Gastroesophageal sphincter (tissue), 4 donors: Measurements from ENCODE around the gene PLOD1. TPM values are rescaled to one million over a fixed set of nuclear protein-coding genes. Genes with fewer than 3 reads are reported as not detected.

Experiments used
- ATAC-seq: fragments of 150-250 bp; one replicate; pipeline ENCODE4 v1.9.1; 2016; ENCODE audit warnings: mild to moderate bottlenecking, moderate library complexity
- H3K27ac ChIP-seq, 4 donors: fragments of 200-600 bp; sonication (generic) in 3 of 4; 1 replicate in 3 of 4; 2 replicates in 1 of 4; pipeline ENCODE4 v1.5.1; 2016 to 2019
- H3K27me3 ChIP-seq: fragments of 200-600 bp; sonication (generic); one replicate; pipeline ENCODE4 v1.5.1; 2019
- H3K36me3 ChIP-seq, 2 donors: fragments of 200-600 bp; sonication (generic); one replicate each; pipeline ENCODE4 v1.5.1; 2019; ENCODE audit warnings: control low read depth in 1 of 2
- H3K4me1 ChIP-seq, 3 donors: fragments of 200-600 bp; sonication (generic); 1 replicate in 2 of 3; 2 replicates in 1 of 3; pipeline ENCODE4 v1.5.1; 2016 to 2019; ENCODE audit warnings: control low read depth in 2 of 3
- H3K4me3 ChIP-seq, 2 donors: fragments of 200-600 bp; sonication (generic); one replicate each; pipeline ENCODE4 v1.5.1; 2019; ENCODE audit warnings: mild to moderate bottlenecking in 1 of 2, moderate library complexity in 1 of 2
- H3K9me3 ChIP-seq, 3 donors: fragments of 200-600 bp; sonication (generic); one replicate each; pipeline ENCODE4 v1.5.1; 2017 to 2019; ENCODE audit warnings: control low read depth in 2 of 3
- EP300 ChIP-seq: sonication (generic); formaldehyde crosslinking; IDR thresholded peaks from one replicate; pipeline ENCODE4 v1.6.1; 2017; ENCODE audit warnings: antibody characterized with exemption, mild to moderate bottlenecking
- POLR2A ChIP-seq, 2 donors: fragments of 450-650 bp; IDR thresholded peaks; one replicate each; pipeline ENCODE4 v1.6.1; 2017; ENCODE audit warnings: antibody characterized with exemption in 2 of 2, mild to moderate bottlenecking in 2 of 2, moderate library complexity in 1 of 2
- POLR2AphosphoS5 ChIP-seq: sonication (generic); formaldehyde crosslinking; IDR thresholded peaks from one replicate; pipeline ENCODE4 v1.6.1; 2017; ENCODE audit warnings: antibody characterized with exemption
- WGBS, 2 donors: methylation state at CpG; one replicate each; pipeline ENCODE4 v1.1.5; 2018; ENCODE audit warnings: low coverage in 1 of 2; 5-methylcytosine and 5-hydroxymethylcytosine counted together
- total RNA-seq, 4 donors: library from RNA; depleted of rRNA; stranded (reverse); fragments of >200 nt; gene quantifications; one replicate each; pipeline ENCODE4 v1.1.0, GENCODE V29; 2016
- TF ChIP-seq, protein P1 (sequence below), 4 experiments: fragments of 200-600 bp in 2 of 4; fragments of 450-650 bp in 2 of 4; sonication (generic) in 1 of 4; IDR thresholded peaks; one replicate each; pipeline ENCODE4 v1.5.1; 2017 to 2019; ENCODE audit warnings: antibody characterized with exemption in 4 of 4, mild to moderate bottlenecking in 2 of 4, moderate library complexity in 2 of 4

Gene PLOD1
- total RNA-seq, 4 donors from 2014 or later, result 66.5 to 125 (median 70.1) TPM

DNA sequence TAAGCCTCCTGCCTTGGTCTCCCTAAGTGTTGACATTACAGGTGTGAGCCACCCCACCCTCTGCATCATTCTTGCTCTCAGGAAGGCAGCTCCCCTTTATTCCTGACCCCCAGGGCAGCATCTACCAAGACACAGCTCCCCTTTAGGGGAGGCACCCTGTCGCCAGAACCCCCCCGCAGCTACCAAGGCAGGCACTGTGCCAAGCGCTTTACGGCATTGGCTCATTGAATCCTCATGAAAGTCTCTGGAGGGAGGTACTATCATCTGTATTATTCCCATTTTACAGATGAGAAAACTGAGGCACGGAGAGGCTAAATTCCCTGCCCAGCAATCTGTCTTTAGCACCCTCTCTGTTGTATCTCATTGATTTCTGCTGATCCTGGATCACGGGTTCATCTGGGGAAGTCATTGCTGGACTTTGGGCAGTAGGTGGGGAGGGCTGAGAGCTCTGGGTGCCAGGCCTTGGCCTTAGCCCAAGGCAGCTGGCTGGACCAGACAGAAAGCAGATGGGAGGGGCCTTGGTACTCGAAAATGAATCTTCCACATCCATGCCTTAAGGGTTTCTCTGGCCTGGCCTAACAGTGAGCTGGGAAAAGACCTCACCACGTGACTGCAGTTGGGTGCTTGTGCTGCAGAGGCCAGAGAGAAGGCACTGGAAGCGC lies 5.9 kb downstream of the PLOD1 start:
- H3K4me3 ChIP-seq, result no peak overlapping the region
- no peaks in the 10 kb centered on the region for H3K9me3 ChIP-seq
- no peak for TF ChIP-seq POLR2A (IDR thresholded peaks at IDR 0.05)
- TF ChIP-seq, protein P1, sequence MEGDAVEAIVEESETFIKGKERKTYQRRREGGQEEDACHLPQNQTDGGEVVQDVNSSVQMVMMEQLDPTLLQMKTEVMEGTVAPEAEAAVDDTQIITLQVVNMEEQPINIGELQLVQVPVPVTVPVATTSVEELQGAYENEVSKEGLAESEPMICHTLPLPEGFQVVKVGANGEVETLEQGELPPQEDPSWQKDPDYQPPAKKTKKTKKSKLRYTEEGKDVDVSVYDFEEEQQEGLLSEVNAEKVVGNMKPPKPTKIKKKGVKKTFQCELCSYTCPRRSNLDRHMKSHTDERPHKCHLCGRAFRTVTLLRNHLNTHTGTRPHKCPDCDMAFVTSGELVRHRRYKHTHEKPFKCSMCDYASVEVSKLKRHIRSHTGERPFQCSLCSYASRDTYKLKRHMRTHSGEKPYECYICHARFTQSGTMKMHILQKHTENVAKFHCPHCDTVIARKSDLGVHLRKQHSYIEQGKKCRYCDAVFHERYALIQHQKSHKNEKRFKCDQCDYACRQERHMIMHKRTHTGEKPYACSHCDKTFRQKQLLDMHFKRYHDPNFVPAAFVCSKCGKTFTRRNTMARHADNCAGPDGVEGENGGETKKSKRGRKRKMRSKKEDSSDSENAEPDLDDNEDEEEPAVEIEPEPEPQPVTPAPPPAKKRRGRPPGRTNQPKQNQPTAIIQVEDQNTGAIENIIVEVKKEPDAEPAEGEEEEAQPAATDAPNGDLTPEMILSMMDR (IDR thresholded peaks at IDR 0.05), result no peak
- TF ChIP-seq POLR2AphosphoS5, result peak; percentile 24
- no peak for TF ChIP-seq EP300
- H3K27ac ChIP-seq, result peak overlapping the region in 3 of 4 donors; percentile 9 to 60 (median 53)
- ATAC-seq, result peak; percentile 88
- peaks cover 0 to 38% of the 10 kb centered on the region in 2 donors for H3K36me3 ChIP-seq
- peaks cover 0 to 59% (median 21%) of the 10 kb centered on the region in 3 donors for H3K4me1 ChIP-seq
- H3K27me3 ChIP-seq, result no peaks in the 10 kb centered on the region
- WGBS, 2 donors, result 53 to 74% methylated on average over 3 of the region's 9 CpGs

GRCh38 chr1:11942280-11942679 lies 7.8 kb downstream of the PLOD1 start:
- H3K4me3 ChIP-seq, result no peak overlapping the region
- no peaks in the 10 kb centered on the region for H3K27me3 ChIP-seq
- no peaks in the 10 kb centered on the region for H3K9me3 ChIP-seq
- peaks cover 0 to 40% (median 14%) of the 10 kb centered on the region in 3 donors for H3K4me1 ChIP-seq
- TF ChIP-seq, protein P1 (IDR thresholded peaks at IDR 0.05), result no peak
- TF ChIP-seq POLR2AphosphoS5 (no peak), POLR2A (IDR thresholded peaks at IDR 0.05) (no peak), EP300 (no peak)
- WGBS, 2 donors, result 62 to 88% methylated on average over 2 to 3 of the region's 4 CpGs
- H3K36me3 ChIP-seq, result peaks cover 0 to 37% of the 10 kb centered on the region in 2 donors
- no peak overlapping the region for H3K27ac ChIP-seq
- ATAC-seq, result no peak

DNA sequence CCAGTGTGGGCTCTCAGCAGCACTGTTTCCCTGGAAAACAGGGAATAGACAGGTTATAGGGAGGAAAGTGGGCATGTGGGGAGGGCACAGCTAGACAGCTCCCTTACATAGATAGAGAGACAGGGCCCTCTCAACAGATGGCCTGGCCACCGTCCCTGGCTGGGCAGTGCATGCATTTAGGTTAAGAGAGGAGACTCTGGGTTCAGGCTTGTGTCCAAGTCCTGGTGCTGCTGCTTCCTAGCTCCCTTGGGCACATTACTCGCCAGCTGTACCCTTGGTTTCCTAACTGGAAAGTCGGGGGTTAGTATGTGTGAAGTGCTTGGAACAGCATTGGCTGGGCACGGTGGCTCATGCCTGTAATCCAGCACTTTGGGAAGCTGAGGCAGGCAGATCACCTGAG lies 9.1 kb downstream of the PLOD1 start:
- 73% methylated on average over 2 of the region's 4 CpGs; no CpG with 5 or more reads in 1 of the 2 donors for WGBS, 2 donors
- no peaks in the 10 kb centered on the region for H3K27me3 ChIP-seq
- H3K27ac ChIP-seq, result no peak overlapping the region
- peaks cover 0 to 27% (median 8%) of the 10 kb centered on the region in 3 donors for H3K4me1 ChIP-seq
- no peak overlapping the region for H3K4me3 ChIP-seq
- no peaks in the 10 kb centered on the region for H3K9me3 ChIP-seq
- H3K36me3 ChIP-seq, result peaks cover 0 to 40% of the 10 kb centered on the region in 2 donors
- TF ChIP-seq POLR2A (IDR thresholded peaks at IDR 0.05) (no peak), EP300 (no peak), POLR2AphosphoS5 (no peak)
- TF ChIP-seq, protein P1 (IDR thresholded peaks at IDR 0.05), result no peak
- no peak for ATAC-seq

GRCh38 chr1:11944358-11944931 lies 9.9 kb downstream of the PLOD1 start:
- Histone ChIP-seq H3K27ac (no peak overlapping the region), H3K36me3 (peaks cover 0 to 48% of the 10 kb centered on the region in 2 donors), H3K4me1 (peaks cover 0 to 19% (median 0%) of the 10 kb centered on the region in 3 donors), H3K27me3 (no peaks in the 10 kb centered on the region), H3K9me3 (no peaks in the 10 kb centered on the region), H3K4me3 (no peak overlapping the region)
- ATAC-seq, result no peak
- no CpG with 5 or more reads among the region's 12 CpGs for WGBS, 2 donors
- TF ChIP-seq POLR2A (IDR thresholded peaks at IDR 0.05), result no peak
- TF ChIP-seq POLR2AphosphoS5, result no peak
- TF ChIP-seq, protein P1 (IDR thresholded peaks at IDR 0.05), result no peak
- no peak for TF ChIP-seq EP300

- peaks cover 0 to 67% of the 10 kb centered on the region in 2 donors for H3K36me3 ChIP-seq
- H3K4me3 ChIP-seq, result no peak overlapping the region
- no peak overlapping the region for H3K27ac ChIP-seq
- no peaks in the 10 kb centered on the region for H3K9me3 ChIP-seq
- no peaks in the 10 kb centered on the region for H3K27me3 ChIP-seq
- TF ChIP-seq EP300, result no peak
- TF ChIP-seq, protein P1 (IDR thresholded peaks at IDR 0.05), result no peak
- no peak for TF ChIP-seq POLR2AphosphoS5
- TF ChIP-seq POLR2A (IDR thresholded peaks at IDR 0.05), result no peak
- ATAC-seq, result no peak
- H3K4me1 ChIP-seq, result no peaks in the 10 kb centered on the region
- WGBS, 2 donors, result 80% methylated on average over 1 of the region's 3 CpGs; no CpG with 5 or more reads in 1 of the 2 donors
Observed at GRCh38 chr1:11946647-11947046, 12.1 kb downstream of the PLOD1 start.
